K562 (cell line): ENCODE results near the gene STRADB. TPM values are rescaled to one million over a fixed set of nuclear protein-coding genes. Genes with fewer than 3 reads are reported as not detected.

Experiments used
- ATAC-seq: fragments of 200-7000 bp; cut with Tn5 transposase; 3 replicates; pipeline ENCODE4 v1.9.1; 2020; ENCODE audit warnings: moderate library complexity
- BruUV-seq: library from RNA; stranded (reverse); fragments of 400-500 nt; replicated peaks from 2 replicates; lab custom pipeline; 2021; lab: Mats Ljungman, UMichigan
- CTCF ChIA-PET: fragments of 300-600 bp; formaldehyde crosslinking; extraction: SDS; loops from one replicate; lab custom pipeline; 2021; ENCODE audit warnings: low intra/inter-chr PET ratio; lab: Yijun Ruan, JAX
- POLR2A ChIA-PET: fragments of 300-600, 350-650 bp; sonication (Branson Sonifier 250); formaldehyde crosslinking; extraction: SDS; loops from one replicate; lab custom pipeline; 2021; ENCODE audit warnings: antibody characterized with exemption, inconsistent platforms; lab: Yijun Ruan, JAX
- DNase-seq, 4 experiments: peaks; one replicate each; pipeline versions ENCODE4 v3.0.0 to v3.0.0-alpha.2; 2011 to 2018; ENCODE audit warnings: low spot score in 3 of 4, mixed read lengths in 3 of 4; ENCODE audit errors: extremely low read depth in 1 of 4
- FAIRE-seq: peaks from 2 replicates; lab custom pipeline; 2011; peaks lifted over from hg19 to GRCh38; lab: Jason Lieb, UNC
- H2AFZ ChIP-seq: 2 replicates; pipeline ENCODE4 v1.6.0; 2011; ENCODE audit warnings: low read depth, low read length, control low read depth, inconsistent platforms
- H3K27ac ChIP-seq: fragments of 200-600 bp; 3 replicates; pipeline ENCODE4 v1.8.0; 2011; ENCODE audit warnings: low read depth, mild to moderate bottlenecking, control low read depth, inconsistent platforms, low read length, moderate library complexity, mixed read lengths; ENCODE audit errors: extremely low read depth
- H3K27me3 ChIP-seq, 2 experiments: fragments of 300-600 bp in 1 of 2; 2 replicates in 1 of 2; 3 replicates in 1 of 2; pipeline versions ENCODE4 v1.6.0 to v1.8.0; 2011; ENCODE audit warnings: inconsistent platforms in 2 of 2, low read length in 2 of 2, mild to moderate bottlenecking in 1 of 2, mixed read lengths in 1 of 2, moderate library complexity in 1 of 2; ENCODE audit not compliant: control insufficient read depth in 2 of 2, insufficient read depth in 2 of 2
- H3K36me3 ChIP-seq: fragments of 300-600 bp; 3 replicates; pipeline ENCODE4 v1.8.0; 2011; ENCODE audit warnings: mild to moderate bottlenecking, low read length, inconsistent platforms; ENCODE audit not compliant: control insufficient read depth, insufficient read depth
- H3K4me1 ChIP-seq, 2 experiments: fragments of 200-600 bp in 1 of 2; replicated peaks in 1 of 2; 2 replicates in 1 of 2; 3 replicates in 1 of 2; pipeline versions ENCODE4 v1.5.1 to v1.8.0; 2011; ENCODE audit warnings: inconsistent platforms in 2 of 2, low read length in 2 of 2, mild to moderate bottlenecking in 1 of 2, mixed read lengths in 1 of 2, moderate library complexity in 1 of 2; ENCODE audit not compliant: control insufficient read depth in 2 of 2, insufficient read depth in 2 of 2
- H3K4me2 ChIP-seq: 2 replicates; pipeline ENCODE4 v1.6.1; 2011; ENCODE audit warnings: low read length, control low read depth, inconsistent platforms, mixed read lengths; ENCODE audit not compliant: insufficient read depth
- H3K4me3 ChIP-seq: fragments of 200-600 bp; sonication (generic), shearing (Covaris generic); 2 replicates; pipeline ENCODE4 v1.5.1; 2016; ENCODE audit warnings: control low read depth, inconsistent platforms
- H3K79me2 ChIP-seq: fragments of 200-600 bp; 3 replicates; pipeline ENCODE4 v1.8.0; 2011; ENCODE audit warnings: low read length, inconsistent platforms; ENCODE audit not compliant: control insufficient read depth, insufficient read depth
- H3K9ac ChIP-seq, 2 experiments: 2 replicates each; pipeline versions ENCODE4 v1.6.0 to v1.6.1; 2011; ENCODE audit warnings: low read depth in 2 of 2, low read length in 2 of 2, control low read depth in 1 of 2, inconsistent platforms in 1 of 2, mild to moderate bottlenecking in 1 of 2, mixed read lengths in 1 of 2; ENCODE audit not compliant: insufficient read depth in 1 of 2
- H3K9me1 ChIP-seq: one replicate; pipeline ENCODE4 v1.6.0; 2011; ENCODE audit warnings: inconsistent platforms, mild to moderate bottlenecking, low read length, moderate library complexity; ENCODE audit not compliant: control insufficient read depth, insufficient read depth
- H3K9me3 ChIP-seq: replicated peaks from 2 replicates; pipeline ENCODE4 v1.5.1; 2011; ENCODE audit warnings: low read depth, low read length, inconsistent platforms; ENCODE audit not compliant: control insufficient read depth, insufficient read depth
- H4K20me1 ChIP-seq: replicated peaks from 2 replicates; pipeline ENCODE4 v1.6.1; 2011; ENCODE audit warnings: low read length, inconsistent platforms, mixed read lengths; ENCODE audit not compliant: control insufficient read depth, insufficient read depth
- CCAR2 ChIP-seq: fragments of 200-400 bp; formaldehyde crosslinking; IDR thresholded peaks from 2 replicates; pipeline ENCODE4 v1.6.1; 2017; ENCODE audit warnings: mild to moderate bottlenecking, low read depth, low read length
- DEAF1 ChIP-seq: fragments of 450-650 bp; formaldehyde crosslinking; IDR thresholded peaks from 2 replicates; pipeline ENCODE4 v1.4.0; 2020; ENCODE audit warnings: mild to moderate bottlenecking, moderate library complexity
- FOSL1 ChIP-seq: fragments of 200-800 bp; sonication (Bioruptor generic); conservative IDR thresholded peaks from 2 replicates; pipeline ENCODE4 v1.6.1; 2016; ENCODE audit warnings: missing genetic modification characterization, missing compliant biosample characterization
- PBX2 ChIP-seq, 2 experiments: IDR thresholded peaks in 1 of 2; conservative IDR thresholded peaks in 1 of 2; 2 replicates each; pipeline ENCODE4 v1.6.1; 2016; ENCODE audit warnings: low read depth in 2 of 2, mild to moderate bottlenecking in 1 of 2, missing compliant biosample characterization in 1 of 2, missing genetic modification characterization in 1 of 2, moderate library complexity in 1 of 2
- WGBS: fragments of 100-300 bp; shearing (Covaris generic); methylation state at CpG from one replicate; pipeline ENCODE4 v1.1.6; 2016; ENCODE audit warnings: low coverage, mixed read lengths; ENCODE audit not compliant: insufficient coverage; ENCODE audit errors: missing lambda C conversion rate; 5-methylcytosine and 5-hydroxymethylcytosine counted together
- in situ Hi-C: fragments of 300-500 bp; cut with MboI; formaldehyde crosslinking; loops from 4 replicates; pipeline ENCODE4 v1.15.0; 2018; ENCODE audit warnings: inconsistent platforms, mixed read lengths
- intact Hi-C: fragments of 100-400 bp; cut with micrococcal nuclease; formaldehyde crosslinking; loops from 2 replicates; pipeline ENCODE4 v1.14.2; 2022
- polyA plus RNA-seq, 8 experiments: library from polyadenylated mRNA; depleted of rRNA in 4 of 8; stranded (reverse) in 5 of 8; unstranded in 3 of 8; fragments of >200 nt; fragmentation: Nextera tagmentation in 2 of 8; fragmentation: Illumina TruSeq in 1 of 8; extraction: Ambion mirVana in 2 of 8; extraction: Trizol in 1 of 8; gene quantifications; 2 replicates each; pipeline versions ENCODE4 v1.2.1 to v1.2.3, GENCODE V29; 2011 to 2014; ENCODE audit warnings: inconsistent platforms in 1 of 8, missing spikeins in 1 of 8
- total RNA-seq, 7 experiments: library from RNA; depleted of rRNA in 6 of 7; stranded (reverse); fragments of >200 nt in 6 of 7; fragmentation: Illumina TruSeq in 2 of 7; extraction: Trizol in 2 of 7; gene quantifications; 2 replicates each; pipeline versions ENCODE4 v1.2.1 to v1.2.3, GENCODE V29; 2011 to 2021; ENCODE audit warnings: low replicate concordance in 1 of 7

The STRADB gene
- total and polyA plus RNA-seq, 9 of the 15 experiments (the other 6 are each of a cell fraction or from before 2014, with no cell fraction given): 6.9 to 30.6 (median 15.7) TPM

GRCh38 chr2:201420442-201421113, 31.0 kb upstream of the STRADB start:
- FAIRE-seq: no peak
- ChIA-PET CTCF (no interaction called here), POLR2A (no interaction called here)
- no peaks in the 10 kb centered on the region for H3K27me3 ChIP-seq
- H4K20me1 ChIP-seq: no peaks in the 10 kb centered on the region
- ATAC-seq: no peak
- H2AFZ ChIP-seq: no peak overlapping the region
- H3K79me2 ChIP-seq: no peaks in the 10 kb centered on the region
- 0 out of 3 replicates have a peak, but pooled peaks cover 4% of the 10 kb centered on the region for H3K36me3 ChIP-seq
- no peaks in the 10 kb centered on the region; a peak in 1 of 5 replicates for H3K4me1 ChIP-seq
- in situ Hi-C loops: no loop called here
- intact Hi-C loops: no loop called here
- no peak overlapping the region for H3K27ac ChIP-seq
- no peak overlapping the region for H3K4me2 ChIP-seq
- BruUV-seq: no TSS peak
- no peaks in the 10 kb centered on the region for H3K9me3 ChIP-seq
- WGBS: 19% methylated on average over 3 of the region's 3 CpGs
- H3K9me1 ChIP-seq: no peaks in the 10 kb centered on the region
- no peak for TF ChIP-seq PBX2 (CRISPR knock-in tag; IDR thresholded peaks at IDR 0.05; ENCODE audit: low read depth)
- peak; percentile 43 for TF ChIP-seq PBX2 (tag; conservative IDR thresholded peaks at IDR 0.05; ENCODE audit: low read depth)
- TF ChIP-seq DEAF1 (CRISPR knock-in tag): no peak
- TF ChIP-seq FOSL1 (tag): 0 out of 2 replicates have a peak, but pooled peaks have one; percentile 25
- no peak for TF ChIP-seq CCAR2
- TF ChIP-seq, all 486 proteins: peak for 2
- H3K9ac ChIP-seq: no peak overlapping the region
- no peak for DNase-seq
- no peak overlapping the region for H3K4me3 ChIP-seq
